ENCODE results near the gene CAPZB.

CAPZB gene

DNA sequence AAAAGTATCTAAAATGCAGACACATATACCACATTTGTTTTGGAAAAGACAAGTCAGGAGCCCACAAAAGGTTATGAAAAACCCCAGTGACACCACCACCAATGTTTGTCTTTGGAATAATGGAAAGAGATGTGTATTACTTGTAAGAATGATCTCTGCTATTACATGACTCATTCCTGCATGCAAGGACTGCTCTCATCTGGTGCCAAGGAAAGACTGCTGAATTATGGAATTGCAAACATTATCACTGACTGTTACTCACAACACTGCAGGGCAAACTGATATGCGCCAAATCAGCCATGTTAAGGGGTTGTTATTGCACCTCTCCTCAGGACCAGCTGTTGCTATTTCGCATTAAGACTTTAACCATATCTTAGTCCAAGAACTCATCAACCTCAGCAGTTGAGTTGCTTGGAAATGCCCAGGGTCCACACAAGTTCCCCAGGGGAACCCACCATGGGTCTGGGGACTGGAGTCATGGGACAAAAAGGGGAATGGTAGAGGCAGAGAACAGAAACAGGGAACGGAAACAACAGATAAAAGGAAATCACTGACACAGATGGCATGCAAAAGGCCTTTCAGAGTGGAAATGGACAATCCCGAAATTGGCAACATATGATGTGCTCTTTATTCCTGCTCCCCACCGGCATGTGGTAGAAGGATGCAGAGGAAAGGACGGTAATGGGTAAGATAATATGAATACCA lies 34.4 kb downstream of the CAPZB start:
- Histone ChIP-seq H3K9me3 (ENCODE audit: control insufficient read depth, low read length) (no peaks in the 10 kb centered on the region), H3K4me1 (ENCODE audit: control insufficient read depth, insufficient read depth, low read length) (peaks cover 31% of the 10 kb centered on the region), H3K27ac (ENCODE audit: insufficient read depth, low read depth, low read length, poor library complexity, severe bottlenecking) (no peak overlapping the region), H3K27me3 (ENCODE audit: control insufficient read depth, insufficient read depth, low read length, poor library complexity, severe bottlenecking) (no peaks in the 10 kb centered on the region), H3K36me3 (ENCODE audit: control insufficient read depth, insufficient read depth, low read length) (no peaks in the 10 kb centered on the region), H3K4me3 (ENCODE audit: insufficient read depth, low read depth, low read length) (no peak overlapping the region)
- 88 to 89% methylated on average over 6 of the region's 6 CpGs for WGBS, 2 experiments

DNA sequence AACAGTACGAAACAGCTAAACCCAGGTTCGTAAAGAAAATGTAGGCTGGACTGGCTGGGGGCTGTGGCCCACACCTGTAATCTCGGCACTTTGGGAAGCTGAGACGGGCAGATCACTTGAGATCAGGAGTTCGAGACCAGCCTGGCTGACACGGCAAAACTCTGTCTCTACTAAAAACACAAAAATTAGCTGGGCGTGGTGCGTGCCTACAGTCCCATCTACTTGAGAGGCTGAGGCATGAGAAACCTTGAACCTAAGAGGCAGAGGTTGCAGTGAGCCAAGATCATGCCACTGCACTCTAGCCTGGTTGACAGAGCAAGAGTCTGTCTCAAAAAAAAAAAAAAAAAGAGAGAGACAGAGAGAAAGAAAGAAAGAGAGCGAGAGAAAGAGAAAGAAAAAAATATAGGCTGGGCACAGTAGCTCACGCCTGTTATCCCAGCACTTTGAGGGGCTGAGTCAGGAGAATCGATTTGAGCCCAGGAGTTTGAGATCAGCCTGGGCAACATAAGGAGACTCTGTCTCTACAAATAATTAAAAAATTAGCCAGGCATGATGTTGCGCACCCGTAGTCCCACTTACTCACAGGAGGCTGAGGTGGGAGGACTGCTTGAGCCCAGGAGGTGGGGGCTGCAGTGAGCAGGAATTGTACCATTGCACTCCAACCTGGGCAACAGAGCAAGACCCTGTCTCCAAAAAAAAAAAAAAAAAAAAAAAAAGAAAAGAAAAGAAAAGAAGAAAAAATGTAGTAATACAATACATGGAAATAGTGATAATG lies 35.7 kb downstream of the CAPZB start:
- no peak overlapping the region for H3K27ac ChIP-seq (ENCODE audit: insufficient read depth, low read depth, low read length, poor library complexity, severe bottlenecking)
- no peak overlapping the region for H3K4me3 ChIP-seq (ENCODE audit: insufficient read depth, low read depth, low read length)
- no peaks in the 10 kb centered on the region for H3K27me3 ChIP-seq (ENCODE audit: control insufficient read depth, insufficient read depth, low read length, poor library complexity, severe bottlenecking)
- 88 to 91% methylated on average over 13 of the region's 13 CpGs for WGBS, 2 experiments
- no peaks in the 10 kb centered on the region for H3K36me3 ChIP-seq (ENCODE audit: control insufficient read depth, insufficient read depth, low read length)
- peaks cover 23% of the 10 kb centered on the region for H3K4me1 ChIP-seq (ENCODE audit: control insufficient read depth, insufficient read depth, low read length)
- H3K9me3 ChIP-seq (ENCODE audit: control insufficient read depth, low read length), result no peaks in the 10 kb centered on the region

DNA sequence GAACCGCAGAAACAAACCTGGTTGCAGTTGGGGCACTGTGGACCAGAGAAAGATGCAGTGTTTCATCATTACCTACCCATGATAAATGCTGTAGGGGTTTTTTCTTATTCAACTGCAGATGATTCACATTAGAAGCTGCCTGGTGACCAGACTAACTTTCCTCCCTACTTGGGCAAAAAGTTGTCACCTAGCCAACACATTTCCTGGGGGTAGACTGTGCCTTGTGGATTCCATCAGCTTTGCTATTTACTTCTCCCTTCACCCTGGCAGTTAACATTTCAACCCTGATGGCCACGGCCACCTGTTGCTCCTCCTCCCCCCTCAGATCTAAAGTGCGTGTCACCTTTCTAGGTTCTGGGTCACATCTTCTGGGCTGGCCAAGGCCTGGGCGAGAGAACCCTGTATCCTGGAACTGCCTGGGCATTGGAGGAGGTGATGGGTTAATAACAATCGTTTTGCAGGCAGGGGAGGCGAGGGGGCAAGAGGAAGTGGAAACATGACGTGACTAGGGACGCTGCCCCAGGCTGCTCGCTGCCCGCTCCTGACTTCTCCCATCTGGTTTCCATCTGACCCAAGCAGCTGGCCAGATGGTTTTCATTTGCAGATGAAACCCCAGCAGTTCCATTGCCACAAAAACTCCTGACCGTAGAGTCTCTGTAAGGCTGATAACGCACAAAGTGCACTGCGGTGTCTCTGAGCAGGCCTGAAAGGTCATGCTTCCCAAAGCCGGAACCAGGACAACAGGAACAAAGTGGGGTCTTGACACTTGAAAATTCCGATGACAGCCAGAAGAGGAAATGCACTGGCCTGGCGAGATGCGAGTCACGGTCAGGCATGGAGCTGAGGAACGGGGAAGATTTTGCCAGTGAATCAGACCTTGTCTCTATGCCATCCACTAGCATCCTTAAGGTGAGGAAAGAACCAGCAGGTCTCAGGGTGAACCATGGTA lies 36.6 kb downstream of the CAPZB start:
- no peak overlapping the region for H3K4me3 ChIP-seq (ENCODE audit: insufficient read depth, low read depth, low read length)
- H3K27ac ChIP-seq (ENCODE audit: insufficient read depth, low read depth, low read length, poor library complexity, severe bottlenecking), result no peak overlapping the region
- 85 to 87% methylated on average over 19 of the region's 19 CpGs for WGBS, 2 experiments

DNA sequence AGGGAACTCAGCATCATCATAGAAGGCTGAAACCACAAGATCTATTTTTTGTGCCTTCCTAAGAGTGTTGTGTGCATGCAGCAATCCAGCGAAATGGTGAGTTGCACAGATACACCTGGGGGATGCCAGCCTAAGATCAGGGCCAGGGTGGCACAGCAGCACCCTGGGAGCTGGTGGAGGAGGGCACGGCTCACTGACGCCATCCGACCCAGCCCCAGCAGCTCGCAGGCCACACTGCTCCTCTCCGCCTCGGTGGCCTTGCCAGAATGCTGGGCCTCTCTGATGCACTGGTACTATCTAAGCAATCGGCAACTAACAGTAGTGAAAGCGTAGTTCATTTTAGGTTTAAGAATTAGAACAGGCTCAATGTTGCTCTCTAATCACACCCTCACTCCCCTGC lies 37.8 kb downstream of the CAPZB start:
- H3K9me3 ChIP-seq (ENCODE audit: control insufficient read depth, low read length), result no peaks in the 10 kb centered on the region
- H3K36me3 ChIP-seq (ENCODE audit: control insufficient read depth, insufficient read depth, low read length), result no peaks in the 10 kb centered on the region
- peaks cover 11% of the 10 kb centered on the region for H3K4me1 ChIP-seq (ENCODE audit: control insufficient read depth, insufficient read depth, low read length)
- 80 to 81% methylated on average over 9 of the region's 9 CpGs for WGBS, 2 experiments
- no peak overlapping the region for H3K4me3 ChIP-seq (ENCODE audit: insufficient read depth, low read depth, low read length)
- no peaks in the 10 kb centered on the region for H3K27me3 ChIP-seq (ENCODE audit: control insufficient read depth, insufficient read depth, low read length, poor library complexity, severe bottlenecking)
- no peak overlapping the region for H3K27ac ChIP-seq (ENCODE audit: insufficient read depth, low read depth, low read length, poor library complexity, severe bottlenecking)

More for the DNA sequence above, 36.6 kb downstream of the CAPZB start:
- peaks cover 14% of the 10 kb centered on the region for H3K4me1 ChIP-seq (ENCODE audit: control insufficient read depth, insufficient read depth, low read length)
- no peaks in the 10 kb centered on the region for H3K9me3 ChIP-seq (ENCODE audit: control insufficient read depth, low read length)
- H3K27me3 ChIP-seq (ENCODE audit: control insufficient read depth, insufficient read depth, low read length, poor library complexity, severe bottlenecking), result no peaks in the 10 kb centered on the region
- no peaks in the 10 kb centered on the region for H3K36me3 ChIP-seq (ENCODE audit: control insufficient read depth, insufficient read depth, low read length)

DNA sequence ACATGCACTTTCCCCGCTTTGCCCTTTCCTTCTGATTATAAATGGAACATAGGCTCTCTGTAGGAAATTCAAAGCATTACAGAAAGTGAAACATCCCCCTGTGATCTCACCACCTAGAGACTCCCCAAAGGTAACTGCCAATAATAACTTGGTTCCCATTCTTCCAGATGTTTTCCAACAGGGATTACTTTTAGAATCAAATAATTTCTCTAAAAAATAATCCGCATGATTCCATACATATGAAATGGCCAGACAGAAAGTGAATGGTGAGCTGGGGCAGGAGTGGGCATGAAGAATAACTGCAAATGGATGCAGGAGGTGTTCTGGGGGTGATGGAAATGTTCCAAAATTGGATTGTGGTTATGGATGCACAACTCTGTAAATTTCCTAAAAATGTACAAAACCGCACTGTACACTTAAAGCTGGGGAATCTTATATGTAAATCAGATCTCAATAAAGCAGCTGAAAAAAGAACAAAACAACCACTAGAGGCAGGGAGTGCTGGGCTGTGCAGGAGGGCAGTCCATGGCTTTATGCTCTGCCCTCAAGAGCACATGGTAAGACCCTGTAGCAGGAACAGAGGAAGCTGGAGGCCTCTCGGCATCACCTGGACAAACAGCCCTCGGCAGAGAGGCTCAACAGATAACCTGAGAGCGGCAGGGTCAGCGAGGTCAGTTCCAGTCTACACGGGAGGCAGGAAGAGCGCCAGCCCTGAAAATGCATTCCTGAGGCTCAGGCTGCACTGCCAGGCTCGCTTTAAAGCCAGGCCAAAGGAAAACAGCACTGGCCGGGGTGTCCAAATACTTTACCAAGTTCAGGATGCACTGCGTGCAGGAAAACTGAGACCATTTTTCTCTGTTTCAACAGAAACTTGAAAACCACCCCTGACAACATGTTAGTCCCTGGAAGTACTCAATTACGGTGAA lies 39.7 kb downstream of the CAPZB start:
- no peaks in the 10 kb centered on the region for H3K27me3 ChIP-seq (ENCODE audit: control insufficient read depth, insufficient read depth, low read length, poor library complexity, severe bottlenecking)
- H3K27ac ChIP-seq (ENCODE audit: insufficient read depth, low read depth, low read length, poor library complexity, severe bottlenecking), result peak overlapping the region; percentile 3
- H3K36me3 ChIP-seq (ENCODE audit: control insufficient read depth, insufficient read depth, low read length), result no peaks in the 10 kb centered on the region
- no peak overlapping the region for H3K4me3 ChIP-seq (ENCODE audit: insufficient read depth, low read depth, low read length)
- 69% methylated on average over 13 of the region's 13 CpGs for WGBS, 2 experiments
- H3K4me1 ChIP-seq (ENCODE audit: control insufficient read depth, insufficient read depth, low read length), result peaks cover 11% of the 10 kb centered on the region
- H3K9me3 ChIP-seq (ENCODE audit: control insufficient read depth, low read length), result no peaks in the 10 kb centered on the region

DNA sequence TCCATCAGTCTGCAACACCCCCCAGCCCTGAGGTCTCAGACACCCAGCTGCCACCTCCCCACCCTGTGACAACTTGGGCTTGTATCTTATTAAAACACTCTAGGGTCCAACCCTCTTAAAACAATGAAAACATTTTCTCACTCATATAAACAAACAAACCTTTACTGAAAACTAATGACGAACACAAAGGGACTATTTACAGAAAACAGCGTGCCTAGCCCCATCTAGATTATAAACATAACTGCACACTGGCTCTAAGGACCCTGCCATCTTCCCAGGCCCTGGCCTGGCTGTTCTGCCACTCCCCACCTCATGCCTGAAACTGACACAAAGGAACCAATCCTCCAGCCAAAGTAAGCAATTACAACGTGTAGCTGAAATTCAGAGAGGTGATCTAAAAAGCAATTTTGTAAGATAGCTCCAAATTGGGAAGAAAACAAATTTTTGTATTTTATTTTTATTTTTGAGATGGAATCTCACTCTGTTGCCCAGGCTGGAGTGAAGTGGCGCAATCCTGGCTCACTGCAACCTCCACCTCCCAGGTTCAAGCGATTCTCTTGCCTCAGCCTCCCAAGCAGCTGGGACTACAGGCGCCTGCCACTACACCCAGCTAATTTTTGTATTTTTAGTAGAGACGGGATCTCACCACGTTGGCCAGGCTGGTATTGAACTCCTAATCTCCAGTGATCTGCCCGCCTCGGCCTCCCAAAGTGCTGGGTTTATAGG lies 40.9 kb downstream of the CAPZB start:
- WGBS, 2 experiments, result 88% methylated on average over 10 of the region's 10 CpGs
- H3K27me3 ChIP-seq (ENCODE audit: control insufficient read depth, insufficient read depth, low read length, poor library complexity, severe bottlenecking), result no peaks in the 10 kb centered on the region
- H3K4me3 ChIP-seq (ENCODE audit: insufficient read depth, low read depth, low read length), result no peak overlapping the region
- no peaks in the 10 kb centered on the region for H3K9me3 ChIP-seq (ENCODE audit: control insufficient read depth, low read length)
- H3K36me3 ChIP-seq (ENCODE audit: control insufficient read depth, insufficient read depth, low read length), result no peaks in the 10 kb centered on the region
- no peak overlapping the region for H3K27ac ChIP-seq (ENCODE audit: insufficient read depth, low read depth, low read length, poor library complexity, severe bottlenecking)
- H3K4me1 ChIP-seq (ENCODE audit: control insufficient read depth, insufficient read depth, low read length), result peaks cover 11% of the 10 kb centered on the region

DNA sequence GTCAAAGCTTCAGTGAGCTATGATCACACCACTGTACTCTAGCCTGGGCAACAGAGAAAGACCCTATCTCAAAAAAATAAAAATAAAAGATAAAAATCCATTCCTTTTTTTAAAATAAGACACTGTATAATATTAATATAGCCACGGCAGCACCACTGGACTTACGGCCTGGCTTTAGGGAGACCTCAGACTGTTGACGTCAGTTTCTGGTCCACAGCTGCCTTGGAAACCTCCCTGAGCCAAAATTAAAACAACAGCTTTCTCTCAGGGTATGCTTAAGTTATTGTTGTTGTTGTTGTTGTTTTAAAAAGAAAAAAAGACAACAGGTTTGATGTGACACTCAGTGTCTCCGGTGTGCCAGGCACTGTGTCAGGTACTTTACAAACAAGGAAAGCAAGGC lies 42.0 kb downstream of the CAPZB start:
- Histone ChIP-seq H3K36me3 (ENCODE audit: control insufficient read depth, insufficient read depth, low read length) (no peaks in the 10 kb centered on the region), H3K27me3 (ENCODE audit: control insufficient read depth, insufficient read depth, low read length, poor library complexity, severe bottlenecking) (no peaks in the 10 kb centered on the region), H3K4me1 (ENCODE audit: control insufficient read depth, insufficient read depth, low read length) (peaks cover 11% of the 10 kb centered on the region), H3K9me3 (ENCODE audit: control insufficient read depth, low read length) (no peaks in the 10 kb centered on the region), H3K27ac (ENCODE audit: insufficient read depth, low read depth, low read length, poor library complexity, severe bottlenecking) (no peak overlapping the region), H3K4me3 (ENCODE audit: insufficient read depth, low read depth, low read length) (no peak overlapping the region)
- 93 to 97% methylated on average over 4 of the region's 4 CpGs for WGBS, 2 experiments

DNA sequence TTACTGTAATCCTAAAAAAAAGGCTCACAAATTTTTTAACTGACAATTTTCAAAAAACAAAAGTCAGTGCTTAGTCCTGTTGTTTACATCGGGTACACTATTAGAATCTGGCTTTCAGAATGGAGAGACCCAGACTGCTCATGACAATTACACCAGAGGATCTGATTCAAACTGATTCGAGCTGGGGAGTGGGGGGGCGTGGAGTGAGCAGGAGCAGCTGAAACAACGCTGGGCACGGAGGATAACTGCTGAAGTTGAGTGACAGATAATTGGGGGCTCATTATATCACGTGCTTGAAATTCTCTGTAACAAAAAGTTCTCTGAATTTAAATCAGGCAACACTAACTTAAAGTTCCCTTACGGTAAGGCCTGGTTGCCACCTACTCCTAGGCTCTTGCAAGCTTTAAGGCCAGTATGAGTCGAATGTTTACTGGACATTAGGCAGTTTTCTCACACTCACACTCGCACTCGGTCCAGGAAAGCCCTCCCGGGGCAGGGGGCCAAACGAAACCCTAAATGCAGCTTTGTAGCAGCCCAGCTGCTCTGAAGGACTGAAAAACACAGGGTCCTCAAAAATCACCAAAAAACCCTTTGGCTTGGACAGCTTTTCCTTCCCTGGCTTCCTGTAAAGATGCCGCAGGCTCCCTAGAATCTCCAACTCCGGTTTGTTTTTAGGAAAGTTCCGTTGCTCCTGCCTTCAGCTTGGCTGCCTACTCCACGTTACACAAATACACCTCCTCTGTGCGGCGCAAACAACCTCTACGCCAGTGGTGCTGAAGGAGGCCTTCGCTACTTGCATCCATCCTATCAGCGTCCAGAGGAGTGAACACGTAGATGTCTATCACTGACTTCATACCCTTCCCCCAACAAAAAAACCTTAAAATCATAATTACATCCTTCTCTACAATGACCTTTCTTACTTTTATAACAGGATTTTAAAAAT lies 42.9 kb downstream of the CAPZB start:
- Histone ChIP-seq H3K4me3 (ENCODE audit: insufficient read depth, low read depth, low read length) (no peak overlapping the region), H3K27me3 (ENCODE audit: control insufficient read depth, insufficient read depth, low read length, poor library complexity, severe bottlenecking) (no peaks in the 10 kb centered on the region), H3K4me1 (ENCODE audit: control insufficient read depth, insufficient read depth, low read length) (peaks cover 18% of the 10 kb centered on the region), H3K27ac (ENCODE audit: insufficient read depth, low read depth, low read length, poor library complexity, severe bottlenecking) (no peak overlapping the region), H3K36me3 (ENCODE audit: control insufficient read depth, insufficient read depth, low read length) (no peaks in the 10 kb centered on the region), H3K9me3 (ENCODE audit: control insufficient read depth, low read length) (no peaks in the 10 kb centered on the region)
- 87 to 88% methylated on average over 22 of the region's 22 CpGs for WGBS, 2 experiments

All from ectodermal cell (in vitro differentiated cells).